Suprapubic skin (tissue), 4 donors: ENCODE data around the gene NGLY1. TPM values are rescaled to one million over a fixed set of nuclear protein-coding genes. Genes with fewer than 3 reads are reported as not detected.

Source experiments
- DNase-seq, 2 donors: peaks; one replicate each; pipeline ENCODE4 v3.0.0-alpha.2; 2019; ENCODE audit warnings: low spot score in 2 of 2
- H3K27ac ChIP-seq: fragments of 200-600 bp; sonication (generic); one replicate; pipeline ENCODE4 v1.5.1; 2019
- H3K27me3 ChIP-seq: fragments of 200-600 bp; sonication (generic); one replicate; pipeline ENCODE4 v1.5.1; 2019
- H3K36me3 ChIP-seq: fragments of 200-600 bp; sonication (generic); one replicate; pipeline ENCODE4 v1.5.1; 2019
- H3K4me1 ChIP-seq: fragments of 200-600 bp; sonication (generic); one replicate; pipeline ENCODE4 v1.5.1; 2019
- H3K4me3 ChIP-seq: fragments of 200-600 bp; sonication (generic); one replicate; pipeline ENCODE4 v1.5.1; 2019; ENCODE audit warnings: mild to moderate bottlenecking
- H3K9me3 ChIP-seq: fragments of 200-600 bp; sonication (generic); one replicate; pipeline ENCODE4 v1.5.1; 2019
- EP300 ChIP-seq: sonication (generic); formaldehyde crosslinking; IDR thresholded peaks from one replicate; pipeline ENCODE4 v1.6.1; 2017; ENCODE audit warnings: antibody characterized with exemption
- POLR2A ChIP-seq, 2 donors: fragments of 450-650 bp; IDR thresholded peaks; one replicate each; pipeline ENCODE4 v1.6.1; 2017; ENCODE audit warnings: antibody characterized with exemption in 2 of 2, mild to moderate bottlenecking in 2 of 2, moderate library complexity in 2 of 2
- POLR2AphosphoS5 ChIP-seq, 3 donors: sonication (generic); formaldehyde crosslinking; IDR thresholded peaks; one replicate each; pipeline ENCODE4 v1.6.1; 2017; ENCODE audit warnings: antibody characterized with exemption in 3 of 3
- WGBS: methylation state at CpG from one replicate; pipeline ENCODE4 v1.1.5; 2018; 5-methylcytosine and 5-hydroxymethylcytosine counted together
- total RNA-seq, 4 donors: library from RNA; depleted of rRNA; stranded (reverse); fragments of >200 nt; gene quantifications; one replicate each; pipeline ENCODE4 v1.1.0, GENCODE V29; 2016
- TF ChIP-seq, protein P1 (sequence below), 2 donors: fragments of 200-600 bp in 1 of 2; fragments of 450-650 bp in 1 of 2; sonication (generic) in 1 of 2; IDR thresholded peaks; one replicate each; pipeline ENCODE4 v1.5.1; 2016 to 2019; ENCODE audit warnings: antibody characterized with exemption in 2 of 2, mild to moderate bottlenecking in 1 of 2, moderate library complexity in 1 of 2

The NGLY1 gene
- total RNA-seq, 4 donors from 2014 or later = 20.1 to 42.5 (median 23.8) TPM

GRCh38 chr3:25748189-25748588 is 35.1 kb downstream of the NGLY1 start:
- H3K27me3 ChIP-seq = no peaks in the 10 kb centered on the region
- H3K4me1 ChIP-seq = no peaks in the 10 kb centered on the region
- H3K36me3 ChIP-seq = peaks cover 30% of the 10 kb centered on the region
- no peak overlapping the region for H3K4me3 ChIP-seq
- no peaks in the 10 kb centered on the region for H3K9me3 ChIP-seq
- 89% methylated on average over 3 of the region's 3 CpGs for WGBS
- H3K27ac ChIP-seq = no peak overlapping the region
- TF ChIP-seq EP300 = no peak
- no peak for TF ChIP-seq POLR2AphosphoS5 (IDR thresholded peaks at IDR 0.05)
- DNase-seq = no peak

DNA sequence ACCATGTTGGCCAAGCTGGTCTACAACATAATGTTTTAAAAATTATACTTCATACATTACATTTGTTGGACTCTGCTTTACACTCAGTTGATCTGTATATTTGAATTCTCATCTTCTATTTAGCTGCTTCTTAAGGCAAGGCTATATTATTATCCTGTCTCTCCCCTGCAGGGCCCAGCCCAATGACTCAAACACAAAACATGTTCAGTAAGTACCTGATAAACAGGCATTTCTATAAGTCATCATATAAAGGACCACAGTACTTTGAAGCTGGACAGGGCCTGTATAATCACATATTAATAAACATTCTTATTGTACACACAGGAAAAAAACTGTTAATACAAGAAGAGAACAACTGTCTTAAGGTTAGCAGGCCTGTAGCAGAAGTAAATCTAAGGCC is 36.2 kb downstream of the NGLY1 start:
- DNase-seq = no peak
- no peak overlapping the region for H3K4me3 ChIP-seq
- no peaks in the 10 kb centered on the region for H3K27me3 ChIP-seq
- H3K4me1 ChIP-seq = no peaks in the 10 kb centered on the region
- H3K27ac ChIP-seq = no peak overlapping the region
- no peaks in the 10 kb centered on the region for H3K9me3 ChIP-seq
- TF ChIP-seq EP300 = no peak
- peaks cover 32% of the 10 kb centered on the region for H3K36me3 ChIP-seq

DNA sequence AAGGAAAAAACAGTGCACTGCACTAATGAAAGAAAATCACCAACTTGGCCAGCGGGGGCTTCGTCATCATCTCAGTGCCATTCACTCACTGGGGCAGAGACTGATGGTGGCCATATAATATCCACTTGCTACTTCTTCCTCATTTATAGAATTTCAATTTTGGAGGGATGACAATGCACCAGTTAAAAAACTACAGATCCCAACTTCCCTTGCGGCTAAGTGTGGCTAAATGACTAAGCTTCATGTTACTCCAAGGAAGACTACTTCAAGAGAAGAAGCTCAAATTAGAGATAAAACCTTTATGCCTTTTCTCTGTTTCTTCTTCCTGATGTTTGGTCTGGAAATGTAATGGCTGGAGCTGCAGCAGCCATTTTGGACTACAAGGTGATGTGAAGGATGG is 38.8 kb downstream of the NGLY1 start:
- Histone ChIP-seq H3K27me3 (no peaks in the 10 kb centered on the region), H3K27ac (no peak overlapping the region), H3K36me3 (peaks cover 29% of the 10 kb centered on the region), H3K4me1 (no peaks in the 10 kb centered on the region), H3K4me3 (no peak overlapping the region), H3K9me3 (no peaks in the 10 kb centered on the region)
- TF ChIP-seq EP300 (no peak), POLR2AphosphoS5 (IDR thresholded peaks at IDR 0.05) (no peak), POLR2A (IDR thresholded peaks at IDR 0.05) (no peak)
- TF ChIP-seq, protein P1, sequence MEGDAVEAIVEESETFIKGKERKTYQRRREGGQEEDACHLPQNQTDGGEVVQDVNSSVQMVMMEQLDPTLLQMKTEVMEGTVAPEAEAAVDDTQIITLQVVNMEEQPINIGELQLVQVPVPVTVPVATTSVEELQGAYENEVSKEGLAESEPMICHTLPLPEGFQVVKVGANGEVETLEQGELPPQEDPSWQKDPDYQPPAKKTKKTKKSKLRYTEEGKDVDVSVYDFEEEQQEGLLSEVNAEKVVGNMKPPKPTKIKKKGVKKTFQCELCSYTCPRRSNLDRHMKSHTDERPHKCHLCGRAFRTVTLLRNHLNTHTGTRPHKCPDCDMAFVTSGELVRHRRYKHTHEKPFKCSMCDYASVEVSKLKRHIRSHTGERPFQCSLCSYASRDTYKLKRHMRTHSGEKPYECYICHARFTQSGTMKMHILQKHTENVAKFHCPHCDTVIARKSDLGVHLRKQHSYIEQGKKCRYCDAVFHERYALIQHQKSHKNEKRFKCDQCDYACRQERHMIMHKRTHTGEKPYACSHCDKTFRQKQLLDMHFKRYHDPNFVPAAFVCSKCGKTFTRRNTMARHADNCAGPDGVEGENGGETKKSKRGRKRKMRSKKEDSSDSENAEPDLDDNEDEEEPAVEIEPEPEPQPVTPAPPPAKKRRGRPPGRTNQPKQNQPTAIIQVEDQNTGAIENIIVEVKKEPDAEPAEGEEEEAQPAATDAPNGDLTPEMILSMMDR (IDR thresholded peaks at IDR 0.05) = no peak
- 100% methylated on average over 3 of the region's 3 CpGs for WGBS
- DNase-seq = no peak

DNA sequence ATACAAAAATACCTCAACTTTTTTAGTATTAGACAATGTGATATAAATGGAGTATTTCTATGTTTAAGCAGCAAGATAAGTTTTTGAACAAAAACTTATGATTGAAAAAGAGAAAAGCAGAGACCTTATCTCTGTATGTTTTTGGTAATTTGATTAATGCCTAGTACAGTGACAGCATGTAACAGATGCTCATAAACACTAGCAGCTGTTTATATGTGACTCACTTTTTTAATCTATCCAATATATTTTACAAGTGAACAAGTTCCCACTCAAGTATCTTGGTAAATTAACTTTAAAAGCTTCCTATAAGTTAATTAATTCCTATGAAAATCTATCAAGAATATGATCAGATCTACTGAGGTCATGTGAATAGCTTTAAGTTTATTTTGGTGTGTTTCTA is 55.1 kb downstream of the NGLY1 start:
- Histone ChIP-seq H3K9me3 (no peaks in the 10 kb centered on the region), H3K27me3 (no peaks in the 10 kb centered on the region), H3K27ac (no peak overlapping the region), H3K36me3 (peaks cover 44% of the 10 kb centered on the region), H3K4me1 (no peaks in the 10 kb centered on the region), H3K4me3 (no peak overlapping the region)
- TF ChIP-seq EP300 = no peak
- TF ChIP-seq POLR2AphosphoS5 (IDR thresholded peaks at IDR 0.05) = no peak
- TF ChIP-seq POLR2A (IDR thresholded peaks at IDR 0.05) = no peak
- TF ChIP-seq, protein P1 (IDR thresholded peaks at IDR 0.05) = no peak
- DNase-seq = no peak

DNA sequence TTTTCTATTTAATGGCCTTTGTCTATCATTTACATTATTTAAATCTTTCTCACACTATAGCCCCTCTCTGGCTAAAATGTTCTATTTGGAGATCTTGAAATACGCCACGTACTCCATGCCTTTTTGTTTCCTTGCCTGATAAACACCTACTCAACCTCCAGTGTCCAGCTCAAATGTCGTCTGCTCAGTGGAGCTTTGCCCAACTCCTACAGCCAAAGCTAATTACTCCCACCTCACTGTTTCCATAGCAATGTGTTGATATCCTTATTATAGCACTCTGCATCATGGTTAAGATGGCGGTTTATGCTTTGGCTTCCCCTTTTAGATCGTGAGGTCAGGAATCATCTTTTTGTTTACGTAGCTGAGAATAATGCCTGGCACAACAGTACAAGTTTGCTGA is 55.9 kb downstream of the NGLY1 start:
- DNase-seq = no peak
- H3K9me3 ChIP-seq = no peaks in the 10 kb centered on the region

DNA sequence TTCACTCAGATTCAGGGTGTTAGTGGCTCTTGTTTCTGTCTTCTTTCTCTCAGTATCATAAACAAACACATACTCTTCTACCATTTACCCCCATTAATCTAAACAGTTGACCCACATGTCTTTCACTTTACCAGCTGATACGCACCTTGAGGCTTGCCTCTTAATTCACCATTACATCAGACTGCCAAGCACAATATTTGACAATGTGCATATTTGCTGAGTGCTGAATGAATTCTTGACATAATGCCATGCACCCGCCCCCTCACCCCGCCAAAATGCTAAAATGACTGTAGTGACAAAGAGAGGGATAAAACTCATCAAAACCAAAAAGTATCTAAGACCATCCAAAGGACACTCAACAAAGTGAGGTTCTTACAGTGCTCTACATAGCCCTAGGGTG is 57.4 kb downstream of the NGLY1 start:
- no peaks in the 10 kb centered on the region for H3K4me1 ChIP-seq
- H3K27ac ChIP-seq = no peak overlapping the region
- H3K9me3 ChIP-seq = no peaks in the 10 kb centered on the region
- H3K27me3 ChIP-seq = no peaks in the 10 kb centered on the region
- no peak for DNase-seq
- TF ChIP-seq POLR2A (IDR thresholded peaks at IDR 0.05) = no peak
- WGBS = 76% methylated on average over 3 of the region's 3 CpGs
- peaks cover 35% of the 10 kb centered on the region for H3K36me3 ChIP-seq
- H3K4me3 ChIP-seq = no peak overlapping the region

More for the DNA sequence above, 55.9 kb downstream of the NGLY1 start:
- Histone ChIP-seq H3K27me3 (no peaks in the 10 kb centered on the region), H3K36me3 (peaks cover 40% of the 10 kb centered on the region), H3K27ac (no peak overlapping the region), H3K4me3 (no peak overlapping the region), H3K4me1 (no peaks in the 10 kb centered on the region)
- WGBS = 89% methylated on average over 6 of the region's 6 CpGs
- TF ChIP-seq EP300 = no peak
- TF ChIP-seq, protein P1 (IDR thresholded peaks at IDR 0.05) = no peak
- no peak for TF ChIP-seq POLR2AphosphoS5 (IDR thresholded peaks at IDR 0.05)
- no peak for TF ChIP-seq POLR2A (IDR thresholded peaks at IDR 0.05)

DNA sequence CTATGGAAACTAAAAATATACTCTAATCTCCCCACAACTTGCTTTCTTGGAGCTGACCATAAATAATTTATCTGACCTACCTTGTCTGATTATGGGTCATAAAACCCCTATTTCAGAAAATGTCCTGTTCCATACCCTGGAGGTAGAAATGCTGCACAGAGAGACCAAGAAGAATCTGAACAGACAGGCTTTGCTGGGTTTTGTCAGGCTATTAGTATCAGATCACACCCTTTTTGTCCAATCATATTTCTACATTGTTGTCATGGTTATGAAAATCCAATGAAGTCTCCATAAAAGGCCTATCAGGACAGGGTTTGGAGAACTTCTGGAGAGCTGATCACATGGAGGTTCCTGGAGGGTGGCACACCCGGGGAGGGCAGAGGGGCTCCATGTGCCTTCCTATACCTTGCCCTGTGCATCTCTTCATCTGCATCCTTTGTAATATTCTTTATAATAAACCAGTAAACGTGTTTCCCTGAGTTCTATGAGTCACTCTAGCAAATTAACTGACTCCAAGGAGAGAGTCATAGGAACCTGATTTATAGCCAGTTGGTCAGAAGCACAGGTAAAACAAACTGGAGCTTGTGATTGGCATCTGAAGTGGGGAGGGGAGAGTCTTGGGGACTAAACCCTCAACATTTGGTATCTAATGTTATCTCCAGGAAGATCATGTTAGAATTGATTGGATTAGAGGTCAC is 58.1 kb downstream of the NGLY1 start:
- Histone ChIP-seq H3K36me3 (peaks cover 35% of the 10 kb centered on the region), H3K4me1 (no peaks in the 10 kb centered on the region), H3K4me3 (no peak overlapping the region), H3K27ac (no peak overlapping the region), H3K9me3 (no peaks in the 10 kb centered on the region), H3K27me3 (no peaks in the 10 kb centered on the region)
- TF ChIP-seq EP300 (no peak), POLR2AphosphoS5 (IDR thresholded peaks at IDR 0.05) (no peak), POLR2A (IDR thresholded peaks at IDR 0.05) (no peak)
- TF ChIP-seq, protein P1 (IDR thresholded peaks at IDR 0.05) = no peak
- WGBS = 89% methylated on average over 2 of the region's 2 CpGs
- DNase-seq = no peak
